Medulla oblongata (tissue), 1 donor: ENCODE measurements around the gene WDFY2.

Experiments used
- DNase-seq: peaks from one replicate; pipeline ENCODE4 v3.0.0-alpha.2; 2015; ENCODE audit errors: extremely low spot score

WDFY2 gene

GRCh38 chr13:51769455-51770127, 185.3 kb downstream of the WDFY2 start:
- DNase-seq: peak; percentile 62

GRCh38 chr13:51770160-51770559, 185.9 kb downstream of the WDFY2 start:
- no peak for DNase-seq

DNA sequence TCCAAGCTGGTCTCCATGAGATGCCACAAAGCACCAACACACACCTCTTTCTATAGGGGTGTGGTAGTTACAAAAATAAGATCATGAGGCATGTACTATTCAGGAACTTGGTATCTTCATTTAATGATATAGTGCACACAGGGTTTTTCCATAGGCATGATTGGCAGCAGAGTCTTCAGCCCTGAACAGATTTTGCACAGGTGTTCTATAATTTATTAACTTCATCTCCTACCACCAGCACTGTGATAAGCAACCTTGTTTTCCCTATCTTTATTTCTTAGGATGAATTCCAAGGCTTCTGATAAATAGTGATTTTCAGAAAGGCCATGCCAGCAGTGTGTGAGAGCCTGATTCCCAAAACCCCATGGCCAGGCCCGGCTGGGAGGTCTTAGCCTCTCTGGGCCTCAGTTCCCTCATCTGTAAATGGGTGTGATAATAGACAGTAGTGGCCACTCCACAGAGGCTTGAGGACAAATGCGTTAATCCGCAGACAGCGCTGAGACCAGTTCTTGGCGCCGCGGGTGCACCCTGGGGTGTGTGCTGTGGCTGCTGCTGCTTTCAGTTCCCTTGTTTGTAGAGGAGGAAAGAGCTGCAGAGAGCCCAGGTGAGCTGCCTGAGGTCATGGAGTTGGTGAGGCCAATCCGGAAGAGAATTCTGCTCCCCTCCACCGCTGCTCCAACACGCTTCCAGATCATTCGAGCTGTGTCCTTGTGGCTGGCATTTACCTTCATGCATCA, 186.6 kb downstream of the WDFY2 start:
- no peak for DNase-seq

GRCh38 chr13:51771418-51772104, 187.3 kb downstream of the WDFY2 start:
- no peak for DNase-seq

DNA sequence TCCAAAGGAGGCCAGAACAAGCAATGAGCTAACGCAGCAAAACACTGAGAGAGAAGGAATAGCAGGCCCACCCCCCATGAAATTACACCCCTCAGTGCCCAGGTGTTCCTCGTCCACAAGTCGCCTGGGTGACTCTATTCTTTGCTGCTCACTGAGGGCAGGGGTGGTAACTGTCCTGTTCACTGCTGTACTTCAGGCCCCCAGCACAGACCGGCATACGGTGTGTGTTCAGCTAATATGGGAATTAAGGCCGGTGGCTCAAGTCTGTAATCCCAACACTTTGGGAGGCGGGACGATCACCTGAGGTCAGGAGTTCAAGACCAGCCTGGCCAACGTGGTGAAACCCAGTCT, 187.8 kb downstream of the WDFY2 start:
- DNase-seq: no peak

GRCh38 chr13:51772781-51773180, 188.5 kb downstream of the WDFY2 start:
- DNase-seq: no peak

- DNase-seq: no peak
Observed at GRCh38 chr13:51773515-51773914, 189.3 kb downstream of the WDFY2 start.

DNA sequence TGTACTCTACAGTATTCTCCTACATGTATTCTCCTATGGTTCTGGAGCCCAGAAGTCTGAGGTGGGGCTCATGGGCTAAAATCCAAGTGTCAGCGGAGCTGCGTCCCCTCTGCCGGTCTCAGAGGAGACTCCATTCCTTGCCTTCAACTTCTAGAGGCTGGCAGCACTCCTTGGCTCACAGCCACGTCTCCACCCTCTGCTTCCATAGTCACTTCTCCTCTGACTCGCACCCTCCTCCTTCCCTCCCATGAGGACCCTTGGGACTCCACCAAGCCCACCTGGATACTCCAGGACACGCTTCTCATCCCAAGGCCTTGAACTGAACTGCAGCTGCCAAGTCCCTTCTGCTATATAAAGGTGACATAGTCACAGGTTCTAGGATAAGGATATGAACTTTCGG, 191.9 kb downstream of the WDFY2 start:
- no peak for DNase-seq

GRCh38 chr13:51777921-51778320, 193.7 kb downstream of the WDFY2 start:
- DNase-seq: peak; percentile 24

DNA sequence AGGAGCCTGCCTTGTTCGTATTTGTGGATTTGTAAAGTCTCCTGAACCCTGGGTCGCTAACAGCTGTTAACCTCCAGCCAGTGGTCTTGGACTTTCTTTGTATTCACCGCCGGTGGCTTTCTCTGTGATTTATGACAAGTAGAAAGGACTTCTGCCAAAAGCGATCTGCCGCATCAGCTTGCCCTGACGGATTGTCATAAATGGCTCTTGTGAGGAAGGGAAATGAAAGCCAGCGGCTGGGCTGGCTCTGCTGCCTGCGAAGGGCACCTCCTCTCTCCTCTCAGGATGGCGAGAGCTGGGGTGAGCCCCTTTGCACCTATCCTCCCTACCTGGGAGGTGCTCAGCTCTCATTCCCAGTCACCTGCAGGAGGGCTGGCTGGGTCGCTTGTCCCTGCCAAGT, 194.1 kb downstream of the WDFY2 start:
- peak; percentile 63 for DNase-seq

DNA sequence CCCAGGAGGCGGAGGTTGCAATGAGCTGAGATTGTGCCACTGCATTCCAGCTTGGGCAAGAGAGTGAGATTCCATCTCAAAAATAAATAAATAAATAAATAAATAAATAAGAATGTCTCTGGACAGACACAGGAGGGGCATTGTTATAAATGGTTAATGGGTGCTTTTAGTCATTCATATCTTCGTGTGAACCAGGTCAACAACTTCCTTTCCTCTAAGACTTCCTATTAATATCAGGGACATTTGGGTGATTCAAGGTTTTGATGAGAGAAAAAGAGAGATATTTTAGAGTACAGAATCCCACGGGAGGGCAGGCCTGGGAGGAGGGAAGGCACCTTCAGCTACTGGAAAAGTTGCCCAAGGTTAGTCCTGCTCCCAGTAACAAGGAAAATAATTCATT, 195.8 kb downstream of the WDFY2 start:
- no peak for DNase-seq

DNA sequence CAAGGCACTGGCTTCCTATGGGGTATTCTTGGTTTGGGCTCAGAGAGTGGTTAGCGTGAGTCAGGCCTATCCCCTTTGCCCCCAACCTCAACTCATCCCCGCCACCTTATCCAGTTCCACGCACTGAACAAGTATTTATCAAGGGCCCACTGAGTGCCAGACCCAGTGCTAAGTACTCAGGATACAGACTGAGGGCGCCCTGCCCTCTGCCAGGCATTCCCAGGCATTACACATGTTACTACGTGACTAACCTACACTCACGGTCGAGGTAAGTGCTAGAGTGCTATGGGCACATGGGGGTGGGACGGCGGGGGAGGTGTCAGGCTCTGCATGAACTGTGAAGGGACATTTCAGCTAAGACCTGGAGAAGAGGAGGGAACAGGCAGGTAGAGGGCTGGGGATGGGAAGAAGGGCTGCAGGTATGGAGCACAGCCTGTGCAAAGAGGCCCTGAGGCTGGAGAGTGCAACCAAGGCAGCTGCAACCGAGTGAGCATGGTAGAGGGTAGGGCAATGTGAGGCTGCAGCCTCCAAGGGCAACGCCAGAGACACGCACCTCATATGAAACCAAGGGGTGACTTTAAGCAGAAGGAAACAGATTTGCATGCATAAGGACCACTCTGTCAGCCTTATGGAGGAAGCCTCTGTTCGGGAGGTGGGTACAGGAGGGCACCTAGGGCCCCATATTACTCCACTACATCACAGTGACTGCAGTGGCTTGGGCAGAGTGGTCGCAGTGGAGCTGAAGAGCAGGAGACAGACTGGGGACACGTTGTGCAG, 197.2 kb downstream of the WDFY2 start:
- no peak for DNase-seq

DNA sequence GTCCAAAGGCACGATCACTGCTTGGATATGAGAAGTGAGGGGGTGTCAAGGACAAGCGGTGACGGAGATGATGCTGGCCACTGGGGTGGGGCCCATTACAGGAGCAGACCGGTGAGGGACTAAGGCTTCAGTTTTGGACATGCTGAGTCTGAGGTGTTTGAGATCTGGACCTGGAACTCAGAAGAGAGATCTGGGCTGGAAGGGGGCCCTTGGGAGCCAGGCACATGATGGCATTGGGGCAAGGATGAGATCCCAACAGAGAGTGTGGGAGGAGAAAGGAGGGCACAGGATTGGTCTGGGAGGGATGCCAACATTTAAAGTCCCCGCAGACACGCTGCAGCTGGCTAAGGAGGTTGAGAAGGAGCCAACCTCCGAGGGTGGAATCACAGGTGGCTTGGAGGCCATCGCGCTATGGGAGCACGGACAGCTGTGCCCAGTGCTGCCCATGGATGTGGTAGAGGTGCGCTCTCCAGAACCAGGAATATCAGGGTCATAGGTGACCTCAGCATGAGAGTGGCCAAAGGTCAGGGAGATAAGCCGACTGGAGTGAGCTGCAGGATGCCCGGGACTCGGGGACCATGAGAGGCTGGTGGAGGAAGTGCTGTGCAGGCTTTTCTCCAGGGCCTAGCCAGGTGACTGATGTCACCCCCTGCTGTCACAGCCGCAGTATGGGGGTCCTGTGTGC, 197.9 kb downstream of the WDFY2 start:
- no peak for DNase-seq

GRCh38 chr13:51783428-51784094, 199.3 kb downstream of the WDFY2 start:
- DNase-seq: no peak

DNA sequence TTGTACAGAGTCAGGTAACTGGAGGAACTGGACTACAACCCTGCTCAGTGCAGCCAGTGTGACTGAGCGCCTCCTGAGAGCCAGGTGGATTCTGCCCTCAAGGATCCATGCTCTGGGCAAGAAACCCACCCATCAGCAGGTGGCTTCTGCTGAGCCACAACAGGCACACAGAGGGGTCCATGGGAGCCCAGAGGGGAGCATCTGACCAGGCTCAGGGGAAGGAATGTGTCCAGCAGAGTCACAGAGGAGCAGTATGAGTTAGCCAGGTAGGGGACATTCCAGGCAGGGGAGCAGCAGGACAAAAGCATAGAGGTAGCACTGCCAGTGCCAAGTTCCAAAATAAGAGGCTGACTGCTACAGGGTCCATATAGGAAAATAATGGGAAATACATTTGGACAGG, 199.8 kb downstream of the WDFY2 start:
- no peak for DNase-seq

DNA sequence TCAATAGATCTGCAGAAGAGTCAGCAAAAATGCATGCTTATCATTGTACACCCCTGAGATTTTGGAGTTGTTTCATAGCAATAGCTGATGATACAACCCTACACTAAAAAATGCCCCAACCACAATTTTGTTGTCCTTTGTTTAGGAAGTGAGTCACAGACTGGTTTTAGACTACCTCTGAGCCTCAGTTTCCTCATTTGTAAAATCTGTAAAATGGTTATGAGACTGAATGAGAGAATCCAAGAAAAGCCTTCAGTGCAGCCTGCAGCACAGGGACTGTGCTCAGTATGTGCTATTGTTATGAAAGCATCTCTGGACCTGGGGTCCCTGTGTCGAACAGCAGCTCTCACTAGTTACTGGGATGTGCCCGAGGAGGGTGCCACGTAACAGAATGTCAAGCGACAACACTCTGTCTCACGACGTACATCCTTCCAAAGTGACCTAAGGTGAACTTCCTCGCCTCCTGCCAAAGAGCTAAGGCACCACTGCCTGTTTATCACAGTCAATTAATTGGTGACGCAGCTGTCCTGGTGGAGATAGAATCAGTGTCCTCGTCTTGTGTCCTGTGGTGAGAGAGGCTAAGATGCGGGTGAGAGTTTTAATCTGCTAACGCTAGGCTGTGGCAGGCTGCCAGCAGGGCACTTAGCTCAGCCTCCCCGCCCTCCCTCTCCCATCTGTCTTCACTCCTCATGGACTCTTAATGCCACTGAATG, 201.6 kb downstream of the WDFY2 start:
- peak; percentile 59 for DNase-seq

GRCh38 chr13:51786425-51787265, 202.4 kb downstream of the WDFY2 start:
- no peak for DNase-seq

GRCh38 chr13:51793570-51794271, 209.5 kb downstream of the WDFY2 start:
- DNase-seq: peak; percentile 76

DNA sequence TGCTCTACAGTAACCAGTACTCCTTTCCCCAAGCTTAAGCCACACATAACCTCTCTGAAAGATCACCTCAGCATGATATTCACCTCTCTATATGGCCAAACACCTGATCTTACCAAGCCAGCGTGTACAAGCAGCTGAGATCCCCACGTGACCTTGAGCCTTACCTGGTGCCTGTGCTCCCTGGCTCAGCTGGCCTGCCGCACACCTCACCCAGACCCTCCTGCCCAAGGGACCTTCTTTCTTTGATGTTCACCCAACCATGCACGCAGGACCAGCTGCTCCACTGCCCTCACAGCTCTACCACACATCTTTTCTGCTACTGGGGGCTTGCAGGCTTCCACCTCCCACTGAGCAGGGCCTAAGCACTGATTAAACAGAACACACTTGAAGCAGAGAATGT, 210.7 kb downstream of the WDFY2 start:
- DNase-seq: no peak
